ENCODE data around the gene ALPI.

Gene ALPI

GRCh38 chr2:232473467-232473890 is 17.5 kb downstream of the ALPI start (continued):
- no peak for TF ChIP-seq ZNF777 (tag by site-specific recombination; IDR thresholded peaks at IDR 0.05; ENCODE audit: borderline replicate concordance)
- no peak for TF ChIP-seq ZNF239 (tag by site-specific recombination; IDR thresholded peaks at IDR 0.05)
- no peak for TF ChIP-seq ZNF529 (tag by site-specific recombination; IDR thresholded peaks at IDR 0.05; ENCODE audit: insufficient replicate concordance)
- 0 out of 2 replicates have a peak, but pooled peaks have one; percentile 48 for TF ChIP-seq ZNF112 (tag by site-specific recombination; IDR thresholded peaks at IDR 0.05)
- TF ChIP-seq ZNF174 (tag by site-specific recombination; IDR thresholded peaks at IDR 0.05) = peak; percentile 74; the same call in 1 of the 2 replicates
- TF ChIP-seq ZNF521 (tag by site-specific recombination; IDR thresholded peaks at IDR 0.05) = no peak
- no peak for TF ChIP-seq ZNF211 (tag by site-specific recombination; IDR thresholded peaks at IDR 0.05; ENCODE audit: low read depth)
- no peak for TF ChIP-seq ZNF639 (tag by site-specific recombination; IDR thresholded peaks at IDR 0.05)
- TF ChIP-seq ZNF830 (tag by site-specific recombination; IDR thresholded peaks at IDR 0.05; ENCODE audit: low read depth) = peak; percentile 85
- TF ChIP-seq ZNF350 (tag by site-specific recombination; IDR thresholded peaks at IDR 0.05) = peak; percentile 83
- peak; percentile 91 for TF ChIP-seq ZNF561 (tag by site-specific recombination; IDR thresholded peaks at IDR 0.05; ENCODE audit: borderline replicate concordance)
- no peak for TF ChIP-seq ZBTB10 (tag by site-specific recombination; IDR thresholded peaks at IDR 0.05)
- no peak for TF ChIP-seq ZNF292 (tag by site-specific recombination; IDR thresholded peaks at IDR 0.05; ENCODE audit: borderline replicate concordance, low read depth)
- TF ChIP-seq TSHZ1 (tag by site-specific recombination; IDR thresholded peaks at IDR 0.05; ENCODE audit: borderline replicate concordance) = no peak
- TF ChIP-seq ZSCAN30 (tag by site-specific recombination; IDR thresholded peaks at IDR 0.05) = no peak
- TF ChIP-seq ZFP69B (tag by site-specific recombination; IDR thresholded peaks at IDR 0.05) = no peak
- no peak for TF ChIP-seq ZNF169 (tag by site-specific recombination; IDR thresholded peaks at IDR 0.05)
- 0 out of 2 replicates have a peak, but pooled peaks have one; percentile 55 for TF ChIP-seq ZNF677 (tag by site-specific recombination; IDR thresholded peaks at IDR 0.05)
- no peak for TF ChIP-seq FEZF1 (tag by site-specific recombination; IDR thresholded peaks at IDR 0.05)
- no peak for TF ChIP-seq ZSCAN18 (tag by site-specific recombination; IDR thresholded peaks at IDR 0.05)
- TF ChIP-seq PRDM6 (tag by site-specific recombination; IDR thresholded peaks at IDR 0.05) = peak; percentile 26; the same call in 1 of the 2 replicates
- peak; percentile 97 for TF ChIP-seq ZNF660 (tag by site-specific recombination; IDR thresholded peaks at IDR 0.05)
- TF ChIP-seq ZXDB (tag by site-specific recombination; IDR thresholded peaks at IDR 0.05) = no peak
